ENCODE data around the gene KRT20. TPM values are rescaled to one million over a fixed set of nuclear protein-coding genes. Genes with fewer than 3 reads are reported as not detected.

Gene KRT20
- total and polyA plus RNA-seq, 2 of the 8 experiments (the other 6 are each of a cell fraction or from before 2014, with no cell fraction given), result not detected

- TF ChIP-seq GABPA (IDR thresholded peaks at IDR 0.05; ENCODE audit: borderline replicate concordance, insufficient read depth, low read length), result no peak
- TF ChIP-seq NANOG (IDR thresholded peaks at IDR 0.05; ENCODE audit: insufficient read depth, low read depth, low read length, poor library complexity, severe bottlenecking), result no peak
These were observed 35.3 kb downstream of the KRT20 start (continued) for GRCh38 chr17:40849723-40850122.
